ENCODE measurements around the gene UBASH3B.

Gene UBASH3B

GRCh38 chr11:122681070-122681469 lies 25.5 kb downstream of the UBASH3B start:
- no peak for DNase-seq

- DNase-seq: no peak
Observed at GRCh38 chr11:122681735-122682134, 26.2 kb downstream of the UBASH3B start.

GRCh38 chr11:122682464-122682863 lies 26.9 kb downstream of the UBASH3B start:
- no peak for DNase-seq

DNA sequence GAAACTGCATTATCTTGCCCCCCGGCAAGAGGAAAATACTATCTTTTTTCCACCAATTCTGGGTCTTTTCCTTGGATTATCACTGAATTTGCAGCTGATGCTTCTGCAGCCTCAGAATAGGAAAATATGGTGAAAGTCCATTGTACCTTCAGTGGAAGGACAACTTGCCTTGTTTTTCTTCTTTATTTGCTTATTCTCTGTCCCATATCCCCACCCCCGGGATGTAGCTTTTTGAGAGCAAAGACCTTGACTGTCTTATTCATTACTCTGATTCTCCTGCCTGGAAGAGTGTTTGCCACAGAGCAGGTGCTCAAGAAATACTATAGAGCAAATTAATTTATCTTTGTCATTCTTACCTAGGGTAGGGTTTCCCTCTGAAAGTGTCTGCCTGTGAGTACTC lies 29.5 kb downstream of the UBASH3B start:
- DNase-seq: no peak

DNA sequence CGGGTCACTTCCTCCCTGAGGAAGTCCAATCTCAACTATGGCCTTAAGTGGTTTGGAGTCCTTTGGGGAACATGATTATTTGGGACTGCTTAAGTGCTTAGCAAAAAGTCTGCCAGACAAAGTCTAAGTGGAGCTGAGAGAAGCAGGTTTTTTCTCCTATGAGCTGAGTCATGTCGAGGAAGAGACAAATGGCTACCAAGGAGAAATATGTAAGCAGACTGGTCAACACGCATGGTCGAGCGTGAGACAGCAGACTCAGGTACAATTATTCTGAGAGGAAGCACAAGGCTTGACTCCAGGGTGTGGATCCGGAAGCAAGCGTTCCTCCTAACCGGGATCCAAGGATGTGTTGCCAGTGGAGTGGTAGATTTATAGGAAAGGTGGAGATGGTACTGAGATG lies 30.6 kb downstream of the UBASH3B start:
- DNase-seq: no peak

DNA sequence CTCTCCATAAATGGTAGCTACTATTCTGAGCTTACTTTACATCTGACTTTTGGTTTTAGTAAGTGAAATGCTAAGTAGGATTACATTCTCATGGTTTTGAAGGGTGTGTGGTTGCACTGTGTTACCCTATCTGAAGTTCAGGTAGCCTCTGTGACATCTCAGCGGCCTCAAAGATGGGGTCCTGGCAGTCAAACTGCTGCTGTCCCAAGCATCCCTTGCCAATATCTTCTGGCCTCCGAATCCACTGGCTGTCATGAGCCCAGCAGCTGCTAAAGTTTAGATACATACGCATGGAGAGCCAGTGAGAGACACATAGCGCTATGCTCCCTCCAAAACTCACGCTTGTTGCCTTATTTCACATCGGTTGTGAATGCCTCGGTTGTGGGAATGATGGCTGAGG lies 34.9 kb downstream of the UBASH3B start:
- DNase-seq: no peak

DNA sequence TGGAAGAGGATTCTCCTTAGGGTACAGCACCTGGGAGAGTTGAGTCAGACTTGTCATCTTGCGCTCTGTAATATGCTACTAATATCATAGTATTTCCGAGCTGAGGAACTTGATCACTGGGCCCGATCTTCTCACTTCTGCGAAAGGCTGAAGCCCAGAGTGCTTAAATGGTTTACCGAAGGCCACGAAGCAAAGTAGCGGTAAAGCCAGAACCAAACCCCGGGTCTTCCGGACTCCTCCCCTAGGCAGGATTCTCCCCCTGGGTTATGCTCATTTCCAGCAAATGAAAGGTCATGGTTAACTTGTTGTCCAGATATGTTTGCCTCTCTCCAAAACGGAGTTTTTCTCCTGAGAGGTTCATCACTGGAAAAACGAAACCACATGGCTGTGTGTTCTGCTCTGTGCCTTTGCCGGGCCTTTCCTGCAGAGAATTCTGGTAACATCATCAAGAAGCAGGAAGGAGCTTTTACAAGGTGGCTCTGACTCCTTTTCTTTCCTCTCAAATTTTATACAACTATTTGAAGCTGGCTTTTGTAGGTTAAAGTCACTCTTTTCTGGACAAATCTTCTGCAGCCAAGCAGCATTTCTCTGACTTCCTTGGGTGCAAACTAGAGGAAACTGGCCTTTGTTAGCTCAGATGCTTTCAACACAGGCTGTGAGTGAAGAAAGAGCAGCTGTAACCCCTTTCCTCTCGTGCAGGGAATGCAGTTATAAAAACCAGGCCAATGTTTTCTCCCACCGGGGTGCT lies 35.5 kb downstream of the UBASH3B start:
- DNase-seq: no peak

DNA sequence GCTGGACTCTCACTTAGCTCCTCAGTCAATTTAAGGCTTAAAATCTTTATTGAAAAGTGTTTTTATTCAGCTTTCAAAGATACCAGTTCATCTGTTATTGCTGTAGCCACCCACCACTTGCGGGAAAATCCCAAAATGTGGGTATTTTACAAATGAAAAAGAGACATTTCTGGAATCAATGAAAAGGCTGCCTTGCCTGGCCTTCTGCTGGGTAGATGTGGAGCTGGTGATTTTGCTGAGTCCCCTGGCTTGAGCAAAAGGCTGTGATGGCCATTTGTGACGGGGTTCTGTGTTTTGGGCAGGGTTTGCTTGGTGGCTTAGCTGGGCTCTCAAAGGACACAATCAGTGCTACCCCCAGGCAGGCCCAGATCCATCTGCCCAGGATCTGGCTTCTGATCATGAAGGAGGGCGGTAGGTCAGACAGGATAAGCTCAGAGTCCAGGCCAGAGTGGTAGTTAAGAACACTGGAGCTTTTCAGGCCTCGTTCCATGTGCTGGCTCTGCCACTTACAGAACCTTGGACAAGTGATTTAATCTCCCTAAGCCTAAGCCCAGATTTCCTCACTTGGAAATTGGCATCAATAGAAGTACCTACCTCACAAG lies 36.1 kb downstream of the UBASH3B start:
- DNase-seq: no peak

- DNase-seq: no peak
Observed at GRCh38 chr11:122692444-122692843, 36.9 kb downstream of the UBASH3B start.

- no peak for DNase-seq
Observed at GRCh38 chr11:122695076-122695615, 39.6 kb downstream of the UBASH3B start.

- no peak for DNase-seq
Observed at GRCh38 chr11:122696662-122697061, 41.1 kb downstream of the UBASH3B start.

DNA sequence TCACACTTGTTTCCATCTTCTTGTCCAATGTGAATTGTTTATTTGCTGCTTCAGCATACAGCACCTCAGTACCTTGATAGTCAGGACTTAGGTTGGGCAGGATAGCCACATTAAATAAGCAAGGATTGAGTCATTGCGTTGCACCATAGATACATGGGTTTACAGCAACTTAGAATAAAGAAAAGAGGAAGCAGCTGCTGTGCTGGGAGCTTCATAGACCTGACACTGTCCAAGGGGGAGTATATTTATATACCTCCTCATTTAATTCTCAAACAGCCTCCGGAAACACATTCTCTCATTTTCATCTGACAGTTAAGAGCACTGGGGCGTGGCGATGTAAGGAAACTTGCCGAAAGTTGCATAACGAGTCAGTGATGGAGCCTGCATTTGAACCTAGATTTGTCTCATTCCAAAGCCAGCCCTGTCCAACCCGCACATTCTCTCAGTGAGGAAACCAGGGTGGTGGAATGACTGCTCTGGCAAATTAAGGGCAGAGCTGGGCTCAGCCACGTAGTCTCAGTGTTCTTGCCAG lies 42.2 kb downstream of the UBASH3B start:
- no peak for DNase-seq

- DNase-seq: no peak
Observed at GRCh38 chr11:122698392-122698791, 42.9 kb downstream of the UBASH3B start.

- DNase-seq: no peak
Observed at GRCh38 chr11:122700666-122701065, 45.1 kb downstream of the UBASH3B start.

- no peak for DNase-seq
Observed at GRCh38 chr11:122701143-122701542, 45.6 kb downstream of the UBASH3B start.

DNA sequence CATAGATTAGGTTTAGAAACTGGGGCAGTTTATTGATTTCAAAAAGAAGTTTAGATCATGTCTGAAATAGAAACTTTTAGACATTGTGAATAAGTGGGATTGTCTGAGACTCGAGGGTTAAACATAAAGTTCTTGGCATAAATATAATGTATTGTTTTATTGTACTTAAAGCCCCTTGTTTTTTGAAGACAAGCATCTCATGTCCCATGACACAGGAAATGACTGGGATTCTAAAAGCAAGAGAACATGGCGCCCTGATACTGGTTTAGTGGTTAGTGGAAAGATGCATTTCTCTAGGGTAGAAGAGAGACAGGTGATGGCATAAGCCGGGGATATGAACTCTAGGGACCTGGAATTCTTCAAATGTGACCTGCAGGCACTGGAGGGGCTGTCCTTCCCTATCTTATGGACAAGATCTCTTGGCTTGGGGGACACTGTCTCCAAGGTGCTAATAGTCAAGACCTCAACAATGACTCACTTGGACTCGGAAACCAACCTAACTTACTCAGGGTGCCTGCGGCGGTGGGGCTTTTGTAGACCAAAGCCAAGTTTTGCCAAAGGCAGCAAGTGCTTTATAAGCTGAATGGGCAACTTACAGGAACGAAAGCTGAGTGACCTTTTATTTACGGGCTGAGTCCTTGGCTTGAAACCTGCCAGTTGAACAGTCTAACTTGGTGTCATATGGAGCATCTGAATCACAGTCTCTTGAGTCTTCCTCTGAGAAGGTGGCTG lies 48.2 kb downstream of the UBASH3B start:
- DNase-seq: no peak

DNA sequence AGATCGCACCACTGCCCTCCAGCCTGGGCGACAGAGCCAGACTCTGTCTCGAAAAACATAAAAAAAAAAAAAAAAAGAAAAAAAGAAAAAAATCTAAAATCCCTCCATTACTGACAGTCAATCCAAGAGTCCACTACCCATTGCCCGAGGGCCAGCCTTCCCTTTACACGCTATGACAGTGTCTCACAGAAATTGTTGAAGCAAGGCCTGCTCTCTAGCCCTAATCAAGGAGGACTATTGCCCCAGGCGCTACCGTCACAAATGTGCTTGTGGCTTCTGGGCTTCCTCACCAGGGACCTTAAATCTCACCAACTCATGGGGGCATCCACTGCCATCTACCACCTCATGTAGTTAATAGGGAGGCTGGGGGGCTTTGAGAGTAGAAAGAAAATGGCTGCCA lies 49.9 kb downstream of the UBASH3B start:
- no peak for DNase-seq

GRCh38 chr11:122706291-122707088 lies 51.0 kb downstream of the UBASH3B start:
- DNase-seq: peak in 1 of 2 experiments; percentile 32

DNA sequence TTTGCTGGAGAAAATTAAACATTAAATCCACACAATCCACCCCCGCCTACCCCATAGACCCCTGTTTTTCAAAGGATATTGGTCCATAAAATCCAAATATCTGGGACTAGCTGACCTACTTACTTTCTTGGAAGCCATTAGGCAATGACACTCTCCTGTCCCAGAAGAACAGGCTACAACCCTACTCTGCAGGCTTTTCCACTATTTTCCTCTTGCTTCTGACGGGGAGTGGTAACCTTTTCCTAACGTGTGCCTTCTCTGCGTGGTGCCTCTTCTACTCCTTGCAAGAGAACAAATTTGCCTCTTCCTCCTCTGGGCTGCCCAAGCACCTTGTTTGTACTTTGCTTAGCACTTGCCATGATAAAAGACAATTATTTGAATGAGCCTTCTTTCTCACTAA lies 51.6 kb downstream of the UBASH3B start:
- no peak for DNase-seq

GRCh38 chr11:122707901-122708300 lies 52.4 kb downstream of the UBASH3B start:
- no peak for DNase-seq

DNA sequence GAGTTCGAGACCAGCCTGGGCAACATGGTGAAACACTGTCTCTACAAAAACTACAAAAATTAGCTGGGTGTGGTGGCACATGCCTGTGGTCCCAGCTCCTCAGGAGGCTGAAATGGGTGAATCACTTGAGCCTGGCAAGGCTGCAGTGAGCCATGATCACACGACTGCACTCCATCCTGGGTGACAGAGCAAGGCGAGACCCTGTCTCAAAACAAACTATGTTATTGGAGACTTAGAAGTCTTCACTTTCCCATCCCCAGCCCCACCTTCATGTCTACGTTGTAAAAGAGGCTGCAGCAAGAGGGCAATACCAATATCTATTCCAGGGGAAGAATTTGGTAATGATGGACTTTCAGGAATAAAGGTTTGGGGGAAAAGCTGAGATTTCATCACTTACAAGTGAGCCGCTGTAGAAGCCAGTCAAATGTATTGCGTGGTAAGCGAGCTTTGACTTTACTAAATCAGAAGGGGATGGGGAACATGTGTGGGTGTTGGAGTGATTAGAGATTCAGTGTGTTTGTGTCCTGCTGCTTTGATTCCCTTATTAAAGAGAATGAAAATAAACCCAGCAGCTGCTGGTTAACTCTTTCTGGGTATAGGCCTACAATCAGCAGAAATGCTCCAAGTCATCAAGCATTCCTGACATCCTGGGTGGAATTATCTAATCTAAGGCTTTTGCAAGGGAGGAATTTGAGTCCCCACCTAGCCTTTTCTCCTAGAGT lies 53.7 kb downstream of the UBASH3B start:
- DNase-seq: peak in 1 of 2 experiments; percentile 42

- no peak for DNase-seq
Observed at GRCh38 chr11:122711362-122711761, 55.8 kb downstream of the UBASH3B start.

All from SW 1271 (cell line).